Endometrial microvascular endothelial cells (primary cell): ENCODE data around the gene ACSL5. TPM values are rescaled to one million over a fixed set of nuclear protein-coding genes. Genes with fewer than 3 reads are reported as not detected.
"Not testable (repeated sequence)": the region's sequence is repeated elsewhere in the genome, so short reads cannot be mapped to it uniquely, and the experiment has no call there.

Source experiments
- in situ Hi-C: cut with HindIII; loops from 2 replicates; pipeline ENCODE4 v1.10.0; 2017; ENCODE audit warnings: low sequenced_read_pairs, low pct_unique_long_range_greater_than_20kb; ENCODE audit errors: inconsistent ontology term
- total RNA-seq: library from RNA; depleted of rRNA; stranded (reverse); fragments of >200 nt; gene quantifications from one replicate; pipeline ENCODE4 v1.2.3, GENCODE V29; 2015; ENCODE audit errors: inconsistent ontology term

ACSL5 gene
- total RNA-seq, 1 donor from 2014 or later = 89.1 TPM

- in situ Hi-C loops = no loop called here
Measured at GRCh38 chr10:112441520-112441919, 67.6 kb downstream of the ACSL5 start.

- in situ Hi-C loops = no loop called here
Measured at GRCh38 chr10:112442063-112442462, 68.1 kb downstream of the ACSL5 start.

GRCh38 chr10:112446055-112446854, 72.3 kb downstream of the ACSL5 start:
- in situ Hi-C loops = no loop called here

- in situ Hi-C loops = no loop called here
Measured at GRCh38 chr10:112446855-112447619, 73.1 kb downstream of the ACSL5 start, which contains the start of the genes VTI1A and ZDHHC6. Gene VTI1A, plus strand, starts transcription at chr10:112447215. Its CDS starts 159 bp downstream, at chr10:112447374. Gene ZDHHC6, minus strand, starts transcription at chr10:112446914. Its CDS starts 1,478 bp downstream, at chr10:112445436.

GRCh38 chr10:112447620-112447928, 73.7 kb downstream of the ACSL5 start:
- in situ Hi-C loops = no loop called here

GRCh38 chr10:112448888-112449287, 75.0 kb downstream of the ACSL5 start:
- in situ Hi-C loops = no loop called here

- in situ Hi-C loops = no loop called here
Measured at GRCh38 chr10:112454910-112455779, 81.2 kb downstream of the ACSL5 start.

- in situ Hi-C loops = no loop called here
Measured at GRCh38 chr10:112456533-112456932, 82.6 kb downstream of the ACSL5 start.

- in situ Hi-C loops = no loop called here
Measured at GRCh38 chr10:112460366-112460765, 86.5 kb downstream of the ACSL5 start.

GRCh38 chr10:112461029-112461887, 87.3 kb downstream of the ACSL5 start:
- in situ Hi-C loops = no loop called here

GRCh38 chr10:112464074-112464473, 90.2 kb downstream of the ACSL5 start:
- in situ Hi-C loops = not testable (repeated sequence)

- in situ Hi-C loops = no loop called here
Measured at GRCh38 chr10:112465299-112465883, 91.5 kb downstream of the ACSL5 start.

- in situ Hi-C loops = no loop called here
Measured at GRCh38 chr10:112466802-112467201, 92.9 kb downstream of the ACSL5 start.

GRCh38 chr10:112467541-112468075, 93.7 kb downstream of the ACSL5 start:
- in situ Hi-C loops = no loop called here

- in situ Hi-C loops = no loop called here
Measured at GRCh38 chr10:112471878-112472487, 98.1 kb downstream of the ACSL5 start.

- in situ Hi-C loops = no loop called here
Measured at GRCh38 chr10:112475575-112476218, 101.8 kb downstream of the ACSL5 start.
